ENCODE data around the gene ZPBP.

Gene ZPBP

DNA sequence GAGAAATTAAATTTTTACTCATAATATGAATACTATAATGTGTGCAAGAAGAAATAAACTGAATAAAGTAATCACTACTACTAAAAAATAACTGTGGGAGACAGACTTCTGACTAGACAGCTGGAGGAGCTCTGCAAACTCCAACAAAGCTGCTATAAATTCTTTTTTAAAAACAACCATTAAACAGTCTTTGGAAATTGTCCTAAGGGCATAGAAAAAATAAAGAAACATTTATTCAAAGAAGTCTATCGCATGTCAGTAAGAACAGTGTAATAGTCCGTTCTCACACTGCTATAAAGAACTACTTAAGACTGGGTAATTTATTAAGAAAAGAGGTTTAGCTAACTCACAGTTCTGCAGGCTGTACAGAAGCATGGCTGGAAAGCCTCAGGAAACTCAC is 56.0 kb downstream of the ZPBP start:
- DNase-seq, result no peak

- DNase-seq, result no peak
These were observed 70.1 kb downstream of the ZPBP start for GRCh38 chr7:50022991-50023390.

DNA sequence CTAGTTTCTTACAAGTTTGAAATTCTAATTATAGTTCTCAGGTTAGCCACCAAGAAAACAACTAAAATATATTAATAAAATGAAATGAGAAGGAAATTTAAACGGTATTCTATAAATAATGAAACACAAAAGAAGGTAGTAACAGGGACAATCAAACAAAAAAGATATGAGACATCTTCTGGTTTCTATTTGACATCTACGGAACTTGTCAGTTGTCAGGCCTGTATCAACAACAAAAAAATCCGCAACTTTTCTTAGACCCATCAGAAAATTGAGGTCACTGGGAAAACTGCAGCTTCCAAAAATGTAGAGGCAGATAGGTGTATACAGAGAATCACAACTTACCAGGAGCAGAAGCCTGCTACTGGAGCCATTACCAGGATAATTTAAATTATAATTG is 70.6 kb downstream of the ZPBP start:
- no peak for DNase-seq

DNA sequence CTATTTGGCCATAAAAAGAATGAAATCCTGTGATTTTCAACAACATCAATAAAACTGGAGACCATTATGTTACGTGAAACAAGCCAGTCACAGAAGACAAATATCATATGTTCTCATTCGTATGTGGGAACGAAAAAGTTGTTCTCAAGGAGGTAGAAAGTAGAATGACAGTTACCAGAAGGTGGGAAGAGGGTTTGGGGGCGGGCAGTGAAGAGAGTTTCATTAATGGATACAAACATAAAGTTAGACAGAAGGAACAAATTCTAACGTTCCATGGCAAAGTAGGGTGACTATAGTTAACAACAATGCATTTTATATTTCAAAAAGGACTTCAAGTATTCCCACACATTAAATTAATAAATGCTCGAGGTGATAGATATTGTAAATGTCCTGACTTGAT is 97.4 kb downstream of the ZPBP start:
- no peak for DNase-seq

DNA sequence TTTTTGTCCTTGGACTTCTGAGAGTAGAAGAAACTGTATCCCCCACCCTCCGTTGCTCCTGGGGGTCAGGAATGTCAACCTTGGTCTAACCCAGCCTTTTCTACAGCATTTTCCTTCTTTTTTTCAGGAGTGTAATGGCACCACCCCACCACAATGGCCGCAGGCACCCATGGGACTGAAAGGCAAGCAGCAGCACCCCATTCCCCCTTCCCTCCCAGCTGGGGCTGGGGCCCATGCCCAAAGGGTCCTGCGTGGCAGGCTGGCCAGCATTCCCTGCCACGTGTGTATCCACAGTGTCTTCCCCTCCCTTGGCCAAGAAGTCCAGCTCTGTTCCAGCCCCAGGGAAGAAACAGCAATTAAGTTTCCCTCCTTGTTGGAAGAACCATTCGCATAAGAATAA is 106.9 kb downstream of the ZPBP start:
- DNase-seq, result no peak

GRCh38 chr7:49980465-49980864 is 112.6 kb downstream of the ZPBP start:
- DNase-seq, result no peak

GRCh38 chr7:49976238-49976637 is 116.8 kb downstream of the ZPBP start:
- DNase-seq, result no peak

GRCh38 chr7:49974035-49974434 is 119.0 kb downstream of the ZPBP start:
- DNase-seq, result no peak

DNA sequence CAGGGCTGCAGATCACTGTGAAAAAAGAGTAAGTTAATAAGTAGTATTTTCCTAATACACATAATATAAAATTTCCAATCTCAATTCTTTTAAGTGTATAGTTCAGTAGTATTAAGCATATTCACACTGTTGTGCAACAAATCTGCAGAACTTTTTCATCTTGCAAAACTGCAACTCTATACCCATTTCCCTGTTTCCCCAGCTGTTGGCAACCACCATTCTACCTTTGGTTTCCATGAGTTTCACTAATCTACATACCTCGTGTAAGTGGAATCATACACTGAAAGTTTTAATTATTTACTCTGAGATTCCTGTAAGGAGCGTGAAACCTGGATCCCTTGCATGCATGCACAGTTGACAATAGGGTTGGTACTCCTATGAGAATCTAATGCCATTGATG is 155.4 kb downstream of the ZPBP start:
- DNase-seq, result no peak

- no peak for DNase-seq
These were observed 161.4 kb downstream of the ZPBP start for GRCh38 chr7:49931627-49932026.

- no peak for DNase-seq
These were observed 164.3 kb downstream of the ZPBP start for GRCh38 chr7:49928787-49929186.

DNA sequence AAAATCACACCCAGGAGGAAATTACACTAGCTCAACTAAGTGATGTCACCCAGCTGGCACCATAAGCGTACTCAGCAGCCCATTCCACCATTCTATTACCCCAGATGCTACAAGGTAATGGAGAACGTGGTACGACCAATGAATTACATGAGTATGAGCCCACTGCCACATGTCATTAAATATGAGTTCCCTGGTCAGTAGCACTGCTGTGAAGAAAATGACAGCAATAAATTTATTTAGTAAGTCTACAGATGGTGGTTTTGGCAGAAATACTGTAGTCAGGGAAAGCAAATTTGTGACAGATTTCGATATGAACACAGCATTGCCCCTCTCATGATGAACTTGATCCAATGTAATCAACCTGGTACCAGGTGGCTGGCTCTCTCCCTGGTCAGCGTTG is 165.4 kb downstream of the ZPBP start:
- no peak for DNase-seq

GRCh38 chr7:49926720-49927119 is 166.3 kb downstream of the ZPBP start:
- no peak for DNase-seq

DNA sequence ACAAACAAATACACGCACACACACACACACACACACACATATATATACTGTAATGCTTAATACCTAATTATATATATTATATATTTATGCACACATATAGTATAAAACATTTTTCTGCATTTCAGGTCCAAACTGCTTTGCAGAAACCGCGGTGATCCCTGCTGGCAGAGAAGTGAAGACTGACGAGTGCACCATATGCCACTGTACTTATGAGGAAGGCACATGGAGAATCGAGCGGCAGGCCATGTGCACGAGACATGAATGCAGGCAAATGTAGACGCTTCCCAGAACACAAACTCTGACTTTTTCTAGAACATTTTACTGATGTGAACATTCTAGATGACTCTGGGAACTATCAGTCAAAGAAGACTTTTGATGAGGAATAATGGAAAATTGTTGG is 181.1 kb downstream of the ZPBP start:
- DNase-seq, result no peak

DNA sequence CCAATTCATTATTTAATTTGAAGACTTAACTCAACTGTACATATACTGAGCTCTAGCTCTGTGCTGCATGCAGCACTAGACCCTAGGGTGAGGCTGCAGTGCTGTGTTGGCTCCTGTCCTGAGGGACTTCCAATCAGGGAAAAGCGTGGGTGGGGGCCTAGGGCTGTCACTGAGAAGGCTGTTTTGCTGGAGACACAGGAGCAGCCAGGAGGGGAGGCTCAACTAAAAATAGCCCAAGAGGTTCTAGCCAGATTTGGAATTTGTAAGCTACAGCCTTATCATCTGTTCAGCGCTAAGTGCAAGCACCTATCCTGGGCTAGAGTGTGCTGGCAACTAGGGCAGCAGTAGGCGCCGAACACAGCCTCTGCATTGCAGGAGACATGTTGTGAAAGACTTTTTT is 198.5 kb downstream of the ZPBP start:
- DNase-seq, result no peak

GRCh38 chr7:49893131-49893530 is 199.9 kb downstream of the ZPBP start:
- no peak for DNase-seq

GRCh38 chr7:49892481-49892880 is 200.6 kb downstream of the ZPBP start:
- no peak for DNase-seq

Data from activated naive CD4-positive, alpha-beta T cell treated with anti-CD3 and anti-CD28 coated beads, Interleukin-2, amount 50 U/mL, for 16 hours (primary cell).